Immature natural killer cell (primary cell): ENCODE measurements around the gene NCAM2. TPM values are rescaled to one million over a fixed set of nuclear protein-coding genes. Genes with fewer than 3 reads are reported as not detected.

Experiments used
- DNase-seq, 3 donors: peaks; one replicate each; pipeline ENCODE4 v3.0.0; 2022; ENCODE audit warnings: mixed read lengths in 1 of 3
- H3K27ac Mint-ChIP-seq, 6 donors: one replicate each; pipeline ENCODE4 v1.8.0; 2020; ENCODE audit warnings: mixed read lengths in 6 of 6, mild to moderate bottlenecking in 5 of 6, inconsistent platforms in 4 of 6, moderate library complexity in 3 of 6
- H3K27me3 Mint-ChIP-seq, 3 donors: one replicate each; pipeline ENCODE4 v1.8.0; 2020 to 2021; ENCODE audit warnings: low read depth in 3 of 3, mild to moderate bottlenecking in 3 of 3, mixed read lengths in 3 of 3, moderate library complexity in 3 of 3, inconsistent platforms in 1 of 3
- H3K36me3 Mint-ChIP-seq, 3 donors: one replicate each; pipeline ENCODE4 v1.8.0; 2020; ENCODE audit warnings: mixed read lengths in 3 of 3, inconsistent platforms in 2 of 3, mild to moderate bottlenecking in 2 of 3
- H3K4me1 Mint-ChIP-seq, 2 donors: one replicate each; pipeline ENCODE4 v1.8.0; 2020; ENCODE audit warnings: inconsistent platforms in 2 of 2, mild to moderate bottlenecking in 2 of 2, mixed read lengths in 2 of 2, moderate library complexity in 1 of 2
- H3K4me3 Mint-ChIP-seq, 5 donors: one replicate each; pipeline ENCODE4 v1.8.0; 2020; ENCODE audit warnings: mild to moderate bottlenecking in 5 of 5, mixed read lengths in 5 of 5, inconsistent platforms in 3 of 5, moderate library complexity in 3 of 5
- H3K9me3 Mint-ChIP-seq, 6 donors: one replicate each; pipeline ENCODE4 v1.8.0; 2020; ENCODE audit warnings: mild to moderate bottlenecking in 6 of 6, mixed read lengths in 6 of 6, inconsistent platforms in 4 of 6, moderate library complexity in 3 of 6
- polyA plus RNA-seq, 3 donors: library from polyadenylated mRNA; unstranded; fragments of 300-500 nt; fragmentation: Illumina TruSeq; gene quantifications; one replicate each; pipeline ENCODE4 v1.2.3, GENCODE V29; 2021

NCAM2 gene
- polyA plus RNA-seq, 3 donors from 2014 or later, result 0.55 TPM; not detected in 2

DNA sequence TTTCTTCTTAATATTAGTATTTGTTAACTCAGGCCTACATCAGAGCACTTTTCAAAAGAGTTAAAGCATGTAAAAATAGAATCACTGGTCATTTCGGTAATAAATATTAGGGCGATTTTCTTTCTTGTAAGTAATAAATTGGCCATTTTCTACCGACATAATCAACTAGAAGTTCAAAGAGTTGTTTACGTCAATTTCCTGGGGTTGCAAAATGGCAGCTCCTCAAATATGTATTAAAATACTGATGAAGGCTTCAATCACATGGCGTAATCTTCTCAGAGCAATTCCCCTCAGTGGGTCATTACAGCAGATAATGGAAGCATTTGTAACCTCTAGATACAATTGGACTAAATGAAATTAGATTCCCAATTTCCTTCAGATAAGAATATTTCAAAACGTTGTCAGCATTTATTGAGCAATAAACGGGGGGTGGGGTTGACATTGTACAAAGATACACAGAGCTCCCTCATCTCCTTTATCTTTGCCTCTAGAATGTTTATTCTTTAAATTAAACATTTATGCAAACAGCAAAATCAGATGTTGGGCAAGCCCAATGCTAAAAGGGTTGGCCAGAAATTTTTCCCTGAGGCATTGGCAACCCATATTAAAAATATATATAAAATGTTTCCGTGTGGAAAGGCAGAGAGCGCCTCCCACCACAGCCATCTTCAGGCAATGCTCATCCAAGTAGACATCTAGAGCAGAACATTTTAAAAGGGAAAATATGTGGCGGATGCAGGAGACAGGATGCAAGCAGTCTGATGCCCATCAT, 240.6 kb downstream of the NCAM2 start:
- Mint-ChIP-seq H3K27me3 (no peaks in the 10 kb centered on the region), H3K9me3 (peaks cover 0 to 13% (median 0%) of the 10 kb centered on the region in 6 donors), H3K4me1 (no peaks in the 10 kb centered on the region), H3K36me3 (no peaks in the 10 kb centered on the region), H3K4me3 (no peak overlapping the region), H3K27ac (no peak overlapping the region)
- no peak for DNase-seq

DNA sequence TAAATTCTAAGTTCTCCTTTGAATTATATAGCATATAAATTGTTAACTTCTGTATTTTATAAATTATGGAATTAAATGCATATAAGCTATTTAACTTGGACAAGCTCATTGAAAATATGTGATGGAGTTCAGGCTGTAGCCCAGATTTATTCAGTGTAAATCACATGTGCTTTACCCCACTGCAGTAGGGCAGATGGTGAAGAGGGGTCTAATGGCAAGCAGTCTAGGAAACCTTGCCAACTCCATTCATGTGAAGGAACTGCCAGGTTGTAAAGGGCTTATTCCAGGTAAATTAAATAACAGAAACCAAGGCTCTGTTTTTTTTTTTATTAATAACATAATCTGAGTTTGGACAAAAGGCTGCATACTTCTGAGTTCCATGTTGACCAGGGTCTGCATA, 243.2 kb downstream of the NCAM2 start:
- H3K9me3 Mint-ChIP-seq, result peaks cover 0 to 24% (median 9%) of the 10 kb centered on the region in 6 donors
- no peaks in the 10 kb centered on the region for H3K4me1 Mint-ChIP-seq
- no peaks in the 10 kb centered on the region for H3K27me3 Mint-ChIP-seq
- no peak overlapping the region for H3K4me3 Mint-ChIP-seq
- no peak for DNase-seq
- H3K36me3 Mint-ChIP-seq, result peaks cover 0 to 7% (median 0%) of the 10 kb centered on the region in 3 donors
- no peak overlapping the region for H3K27ac Mint-ChIP-seq

- no peak for DNase-seq
- Mint-ChIP-seq H3K27ac (no peak overlapping the region), H3K27me3 (peaks cover 0 to 2% (median 0%) of the 10 kb centered on the region in 3 donors), H3K36me3 (peaks cover 0 to 7% (median 0%) of the 10 kb centered on the region in 3 donors), H3K4me1 (no peaks in the 10 kb centered on the region), H3K9me3 (peaks cover 0 to 24% (median 9%) of the 10 kb centered on the region in 6 donors), H3K4me3 (no peak overlapping the region)
Observed at GRCh38 chr21:21246007-21246406, 247.8 kb downstream of the NCAM2 start.

- Mint-ChIP-seq H3K9me3 (peaks cover 0 to 18% (median 9%) of the 10 kb centered on the region in 6 donors), H3K27ac (no peak overlapping the region), H3K4me3 (no peak overlapping the region), H3K4me1 (no peaks in the 10 kb centered on the region), H3K36me3 (peaks cover 0 to 7% (median 0%) of the 10 kb centered on the region in 3 donors), H3K27me3 (peaks cover 0 to 2% (median 0%) of the 10 kb centered on the region in 3 donors)
- no peak for DNase-seq
Observed at GRCh38 chr21:21247424-21247823, 249.2 kb downstream of the NCAM2 start.

GRCh38 chr21:21262048-21262447, 263.8 kb downstream of the NCAM2 start:
- peaks cover 0 to 35% (median 18%) of the 10 kb centered on the region in 6 donors for H3K9me3 Mint-ChIP-seq
- peaks cover 0 to 7% of the 10 kb centered on the region in 2 donors for H3K4me1 Mint-ChIP-seq
- DNase-seq, result no peak
- H3K4me3 Mint-ChIP-seq, result no peak overlapping the region
- peaks cover 0 to 3% (median 2%) of the 10 kb centered on the region in 3 donors for H3K27me3 Mint-ChIP-seq
- H3K36me3 Mint-ChIP-seq, result peaks cover 0 to 2% (median 0%) of the 10 kb centered on the region in 3 donors
- no peak overlapping the region for H3K27ac Mint-ChIP-seq

DNA sequence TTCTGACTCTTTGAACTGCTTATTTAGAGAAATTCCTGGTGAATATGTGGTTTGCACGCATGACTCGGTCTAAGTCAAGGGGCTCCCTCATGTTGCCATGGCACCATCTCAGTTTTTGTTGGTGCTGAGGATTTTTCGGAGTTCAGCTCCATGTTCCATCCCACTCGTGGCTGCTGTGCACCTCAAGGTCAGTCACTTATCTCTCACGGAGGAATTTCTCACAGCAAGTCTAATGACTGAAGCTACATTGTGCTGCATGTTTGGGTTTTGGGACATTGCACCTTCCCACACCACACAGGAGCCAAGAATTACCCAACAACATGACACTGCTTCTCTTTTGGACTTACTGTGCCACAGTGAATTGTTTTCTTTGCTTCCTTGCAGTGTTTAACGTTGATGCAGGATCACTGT, 269.9 kb downstream of the NCAM2 start:
- Mint-ChIP-seq H3K27ac (no peak overlapping the region), H3K4me3 (no peak overlapping the region), H3K27me3 (no peaks in the 10 kb centered on the region)

GRCh38 chr21:21268885-21269284, 270.7 kb downstream of the NCAM2 start:
- H3K27me3 Mint-ChIP-seq, result no peaks in the 10 kb centered on the region
- H3K4me3 Mint-ChIP-seq, result no peak overlapping the region
- no peak overlapping the region for H3K27ac Mint-ChIP-seq
- DNase-seq, result no peak
- no peaks in the 10 kb centered on the region for H3K36me3 Mint-ChIP-seq
- H3K4me1 Mint-ChIP-seq, result no peaks in the 10 kb centered on the region
- H3K9me3 Mint-ChIP-seq, result peaks cover 2 to 18% (median 10%) of the 10 kb centered on the region in 6 donors

More for the DNA sequence above, 269.9 kb downstream of the NCAM2 start:
- no peak for DNase-seq
- Mint-ChIP-seq H3K9me3 (peaks cover 0 to 13% (median 9%) of the 10 kb centered on the region in 6 donors), H3K4me1 (no peaks in the 10 kb centered on the region), H3K36me3 (no peaks in the 10 kb centered on the region)

- Mint-ChIP-seq H3K36me3 (no peaks in the 10 kb centered on the region), H3K27me3 (no peaks in the 10 kb centered on the region), H3K9me3 (peaks cover 2 to 28% (median 10%) of the 10 kb centered on the region in 6 donors), H3K4me3 (no peak overlapping the region), H3K27ac (no peak overlapping the region), H3K4me1 (no peaks in the 10 kb centered on the region)
- no peak for DNase-seq
Observed at GRCh38 chr21:21279193-21279901, 281.1 kb downstream of the NCAM2 start.

GRCh38 chr21:21283810-21284209, 285.6 kb downstream of the NCAM2 start:
- no peaks in the 10 kb centered on the region for H3K27me3 Mint-ChIP-seq
- peaks cover 2 to 27% (median 10%) of the 10 kb centered on the region in 6 donors for H3K9me3 Mint-ChIP-seq
- no peaks in the 10 kb centered on the region for H3K4me1 Mint-ChIP-seq
- no peak overlapping the region for H3K27ac Mint-ChIP-seq
- DNase-seq, result no peak
- H3K36me3 Mint-ChIP-seq, result no peaks in the 10 kb centered on the region
- H3K4me3 Mint-ChIP-seq, result no peak overlapping the region

- H3K27ac Mint-ChIP-seq, result no peak overlapping the region
- H3K36me3 Mint-ChIP-seq, result no peaks in the 10 kb centered on the region
- no peaks in the 10 kb centered on the region for H3K4me1 Mint-ChIP-seq
- H3K27me3 Mint-ChIP-seq, result no peaks in the 10 kb centered on the region
- no peak overlapping the region for H3K4me3 Mint-ChIP-seq
- DNase-seq, result no peak
- H3K9me3 Mint-ChIP-seq, result peaks cover 2 to 22% (median 5%) of the 10 kb centered on the region in 6 donors
Observed at GRCh38 chr21:21286170-21286798, 288.1 kb downstream of the NCAM2 start.

DNA sequence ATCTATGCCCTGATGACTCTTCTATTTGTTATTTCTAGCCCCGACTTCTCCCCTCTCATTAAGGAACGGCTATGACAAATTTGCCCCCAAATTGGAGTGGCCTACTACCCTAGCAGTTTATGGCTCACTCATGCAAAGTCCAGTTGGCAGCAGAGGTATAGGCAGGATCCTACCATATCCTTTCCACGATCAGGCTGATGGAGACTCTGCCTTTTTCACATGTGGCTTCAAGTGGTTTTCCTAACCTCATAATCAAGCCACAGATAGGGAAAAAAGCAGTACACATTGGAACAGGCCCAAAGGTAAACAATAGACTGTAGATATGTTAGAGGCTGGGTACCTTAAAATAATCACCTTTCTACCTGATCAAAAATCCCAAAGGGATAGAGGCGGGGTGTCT, 292.5 kb downstream of the NCAM2 start:
- Mint-ChIP-seq H3K36me3 (no peaks in the 10 kb centered on the region), H3K4me1 (no peaks in the 10 kb centered on the region), H3K27ac (no peak overlapping the region), H3K4me3 (no peak overlapping the region), H3K27me3 (no peaks in the 10 kb centered on the region), H3K9me3 (peaks cover 3 to 28% (median 9%) of the 10 kb centered on the region in 6 donors)
- DNase-seq, result no peak

GRCh38 chr21:21291883-21292569, 293.8 kb downstream of the NCAM2 start:
- H3K4me3 Mint-ChIP-seq, result no peak overlapping the region
- no peaks in the 10 kb centered on the region for H3K36me3 Mint-ChIP-seq
- peaks cover 5 to 21% (median 8%) of the 10 kb centered on the region in 6 donors for H3K9me3 Mint-ChIP-seq
- H3K27me3 Mint-ChIP-seq, result peaks cover 0 to 1% (median 0%) of the 10 kb centered on the region in 3 donors
- DNase-seq, result no peak
- no peak overlapping the region for H3K27ac Mint-ChIP-seq
- no peaks in the 10 kb centered on the region for H3K4me1 Mint-ChIP-seq

- Mint-ChIP-seq H3K9me3 (peaks cover 7 to 18% (median 12%) of the 10 kb centered on the region in 6 donors), H3K27me3 (peaks cover 0 to 1% (median 0%) of the 10 kb centered on the region in 3 donors), H3K27ac (no peak overlapping the region), H3K4me1 (no peaks in the 10 kb centered on the region), H3K4me3 (no peak overlapping the region), H3K36me3 (no peaks in the 10 kb centered on the region)
- DNase-seq, result no peak
Observed at GRCh38 chr21:21295303-21295702, 297.1 kb downstream of the NCAM2 start.
